Thoracic aorta (tissue), 2 donors: ENCODE results near the gene CTNNBIP1. TPM values are rescaled to one million over a fixed set of nuclear protein-coding genes. Genes with fewer than 3 reads are reported as not detected.
"Not testable (repeated sequence)": the region's sequence is repeated elsewhere in the genome, so short reads cannot be mapped to it uniquely, and the experiment has no call there.

Source experiments
- ATAC-seq: fragments of 150-250 bp; one replicate; pipeline ENCODE4 v1.8.0; 2017; ENCODE audit warnings: low read depth; ENCODE audit not compliant: insufficient number of reproducible peaks, low FRiP score
- DNase-seq: peaks from one replicate; pipeline ENCODE4 v3.0.0-alpha.2; 2020; ENCODE audit warnings: low spot score
- H3K27ac ChIP-seq, 2 donors: fragments of 200-600 bp; sonication (generic); 1 replicate in 1 of 2; 2 replicates in 1 of 2; pipeline ENCODE4 v1.5.1; 2016; ENCODE audit warnings: mild to moderate bottlenecking in 2 of 2, moderate library complexity in 2 of 2
- H3K27me3 ChIP-seq: fragments of 200-600 bp; sonication (generic); replicated peaks from 2 replicates; pipeline ENCODE4 v1.6.0; 2016; ENCODE audit warnings: mild to moderate bottlenecking; ENCODE audit not compliant: insufficient read depth
- H3K36me3 ChIP-seq: fragments of 200-600 bp; sonication (generic); one replicate; pipeline ENCODE4 v1.5.1; 2016
- H3K4me1 ChIP-seq, 2 donors: fragments of 200-600 bp; sonication (generic); 1 replicate in 1 of 2; 2 replicates in 1 of 2; pipeline versions ENCODE4 v1.5.1 to v1.6.0; 2016; ENCODE audit warnings: low read depth in 2 of 2, mild to moderate bottlenecking in 1 of 2; ENCODE audit not compliant: control insufficient read depth in 1 of 2
- H3K4me3 ChIP-seq: fragments of 200-600 bp; sonication (generic); 2 replicates; pipeline ENCODE4 v1.5.1; 2016; ENCODE audit warnings: mild to moderate bottlenecking
- H3K9me3 ChIP-seq: fragments of 200-600 bp; sonication (generic); 2 replicates; pipeline ENCODE4 v1.5.1; 2016
- total RNA-seq, 2 donors: library from RNA; depleted of rRNA; stranded (reverse); fragments of >200 nt; gene quantifications; one replicate each; pipeline versions ENCODE4 v1.1.0 to v1.2.3, GENCODE V29; 2016
- TF ChIP-seq, protein P1 (sequence below): fragments of 200-600 bp; sonication (generic); IDR thresholded peaks from one replicate; pipeline ENCODE4 v1.5.1; 2019; ENCODE audit warnings: antibody characterized with exemption

The CTNNBIP1 gene
- total RNA-seq, 2 donors from 2014 or later: 13.4 to 22.3 TPM

DNA sequence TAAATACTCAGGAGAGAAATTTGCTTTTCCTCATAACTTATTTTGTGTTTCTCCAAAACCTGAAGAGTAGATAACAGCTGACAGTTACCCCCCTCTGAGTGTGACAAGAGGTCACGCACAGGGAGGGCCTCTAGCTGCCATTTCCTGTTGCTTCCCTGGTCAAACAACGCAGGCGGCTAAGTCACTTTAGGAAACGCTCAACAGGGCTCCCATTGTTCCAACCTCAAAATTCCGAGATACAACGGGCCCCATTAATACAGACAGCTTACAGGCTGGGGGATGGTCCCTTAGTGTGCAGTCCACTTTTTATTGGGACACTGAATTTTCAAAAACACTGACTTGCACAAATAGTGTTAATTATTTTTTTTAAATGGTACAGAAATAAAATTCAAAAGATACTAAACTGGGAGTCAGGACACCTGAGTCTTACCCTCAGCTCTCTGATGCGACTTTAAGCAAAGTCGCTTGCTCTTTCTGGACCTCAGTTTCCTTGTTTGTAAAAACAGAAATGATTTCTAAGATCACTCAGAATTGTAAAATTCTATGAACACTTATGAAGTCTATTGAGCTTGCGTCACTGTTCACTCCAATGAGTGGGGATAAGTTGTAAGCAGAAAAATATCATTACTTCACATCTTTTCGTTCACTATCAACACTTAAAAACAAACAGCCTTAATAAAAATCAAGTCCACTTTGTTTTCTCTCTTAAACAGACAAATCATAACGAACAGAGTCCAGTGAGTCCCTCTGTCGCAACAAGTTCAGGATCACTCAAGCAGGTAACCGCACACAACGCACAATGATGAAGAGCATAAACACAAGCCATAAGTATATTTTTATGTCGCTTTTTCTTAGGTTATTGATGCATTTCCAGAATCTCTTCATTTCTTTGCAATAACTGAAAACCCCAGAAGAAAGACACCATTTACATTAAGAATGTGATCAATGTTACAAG is 19.6 kb upstream of the CTNNBIP1 start:
- H3K27ac ChIP-seq: no peak overlapping the region
- no peak for DNase-seq
- H3K36me3 ChIP-seq: peaks cover 19% of the 10 kb centered on the region
- no peaks in the 10 kb centered on the region for H3K27me3 ChIP-seq
- no peaks in the 10 kb centered on the region for H3K9me3 ChIP-seq
- no peak overlapping the region for H3K4me3 ChIP-seq
- TF ChIP-seq, protein P1, sequence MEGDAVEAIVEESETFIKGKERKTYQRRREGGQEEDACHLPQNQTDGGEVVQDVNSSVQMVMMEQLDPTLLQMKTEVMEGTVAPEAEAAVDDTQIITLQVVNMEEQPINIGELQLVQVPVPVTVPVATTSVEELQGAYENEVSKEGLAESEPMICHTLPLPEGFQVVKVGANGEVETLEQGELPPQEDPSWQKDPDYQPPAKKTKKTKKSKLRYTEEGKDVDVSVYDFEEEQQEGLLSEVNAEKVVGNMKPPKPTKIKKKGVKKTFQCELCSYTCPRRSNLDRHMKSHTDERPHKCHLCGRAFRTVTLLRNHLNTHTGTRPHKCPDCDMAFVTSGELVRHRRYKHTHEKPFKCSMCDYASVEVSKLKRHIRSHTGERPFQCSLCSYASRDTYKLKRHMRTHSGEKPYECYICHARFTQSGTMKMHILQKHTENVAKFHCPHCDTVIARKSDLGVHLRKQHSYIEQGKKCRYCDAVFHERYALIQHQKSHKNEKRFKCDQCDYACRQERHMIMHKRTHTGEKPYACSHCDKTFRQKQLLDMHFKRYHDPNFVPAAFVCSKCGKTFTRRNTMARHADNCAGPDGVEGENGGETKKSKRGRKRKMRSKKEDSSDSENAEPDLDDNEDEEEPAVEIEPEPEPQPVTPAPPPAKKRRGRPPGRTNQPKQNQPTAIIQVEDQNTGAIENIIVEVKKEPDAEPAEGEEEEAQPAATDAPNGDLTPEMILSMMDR: no peak
- ATAC-seq: no peak
- no peaks in the 10 kb centered on the region for H3K4me1 ChIP-seq

DNA sequence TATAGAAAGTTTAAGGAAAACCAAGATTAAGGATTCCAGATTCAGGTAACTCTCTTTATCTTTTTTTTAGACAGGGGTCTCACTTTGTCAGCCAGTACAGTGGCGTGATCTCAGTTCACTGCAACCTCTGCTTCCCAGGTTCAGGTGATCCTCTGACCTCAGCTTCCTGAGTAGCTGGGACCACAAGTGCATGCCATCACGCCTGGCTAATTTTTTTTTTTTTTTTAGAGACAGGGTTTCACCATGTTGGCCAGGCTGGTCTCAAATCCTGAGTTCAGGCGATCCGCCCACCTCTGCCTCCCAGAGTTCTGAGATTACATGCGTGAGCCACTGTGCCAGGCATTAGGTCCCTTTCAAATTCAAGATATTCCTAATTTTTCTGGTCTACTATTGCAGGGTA is 17.2 kb upstream of the CTNNBIP1 start:
- H3K4me1 ChIP-seq: no peaks in the 10 kb centered on the region
- DNase-seq (no peak), ATAC-seq (no peak)
- peaks cover 15% of the 10 kb centered on the region for H3K36me3 ChIP-seq
- TF ChIP-seq, protein P1: no peak
- H3K27me3 ChIP-seq: no peaks in the 10 kb centered on the region
- H3K4me3 ChIP-seq: no peak overlapping the region
- H3K27ac ChIP-seq: no peak overlapping the region
- H3K9me3 ChIP-seq: no peaks in the 10 kb centered on the region

DNA sequence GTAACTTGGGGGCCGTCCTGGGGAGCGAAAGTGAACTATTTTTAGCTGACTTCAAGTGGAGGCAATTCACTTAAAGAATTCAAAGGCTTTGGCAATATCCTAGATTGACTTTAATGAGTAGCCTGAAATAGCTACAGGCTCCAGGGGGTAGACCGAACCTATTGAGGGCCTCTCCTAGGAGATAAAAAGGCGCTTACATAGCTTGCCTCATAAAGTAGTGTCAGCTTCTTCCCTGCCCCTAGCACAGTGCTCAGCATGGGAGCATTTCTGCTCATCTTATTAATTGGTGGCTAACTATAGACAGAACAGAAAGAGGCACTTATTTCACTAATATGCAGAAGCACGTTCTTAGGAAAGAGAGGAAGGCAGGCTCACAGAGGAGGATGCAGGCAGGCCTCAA is 12.3 kb upstream of the CTNNBIP1 start:
- Histone ChIP-seq H3K4me3 (no peak overlapping the region), H3K27me3 (no peaks in the 10 kb centered on the region), H3K4me1 (no peaks in the 10 kb centered on the region), H3K9me3 (no peaks in the 10 kb centered on the region), H3K36me3 (no peaks in the 10 kb centered on the region), H3K27ac (no peak overlapping the region)
- ATAC-seq (no peak), DNase-seq (no peak)
- TF ChIP-seq, protein P1: no peak

DNA sequence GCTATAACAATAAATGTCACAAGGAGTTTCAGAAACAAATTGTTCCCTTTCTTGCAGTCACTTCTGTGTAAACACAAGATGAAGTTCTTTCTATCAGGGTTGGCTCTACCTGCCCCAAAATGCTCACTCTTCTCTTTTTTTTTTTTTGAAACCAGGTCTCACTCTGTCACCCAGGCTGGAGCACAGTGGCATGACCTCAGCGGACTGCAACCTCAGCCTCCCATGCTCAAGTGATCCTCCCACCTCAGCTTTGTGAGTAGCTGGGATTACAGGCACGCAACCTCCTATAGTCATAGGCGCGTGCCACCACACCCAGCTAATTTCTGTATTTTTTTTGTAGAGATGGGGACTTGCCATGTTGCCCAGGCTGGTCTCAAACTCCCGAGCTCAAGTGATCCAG is 10.5 kb upstream of the CTNNBIP1 start:
- DNase-seq: no peak
- no peak for ATAC-seq

DNA sequence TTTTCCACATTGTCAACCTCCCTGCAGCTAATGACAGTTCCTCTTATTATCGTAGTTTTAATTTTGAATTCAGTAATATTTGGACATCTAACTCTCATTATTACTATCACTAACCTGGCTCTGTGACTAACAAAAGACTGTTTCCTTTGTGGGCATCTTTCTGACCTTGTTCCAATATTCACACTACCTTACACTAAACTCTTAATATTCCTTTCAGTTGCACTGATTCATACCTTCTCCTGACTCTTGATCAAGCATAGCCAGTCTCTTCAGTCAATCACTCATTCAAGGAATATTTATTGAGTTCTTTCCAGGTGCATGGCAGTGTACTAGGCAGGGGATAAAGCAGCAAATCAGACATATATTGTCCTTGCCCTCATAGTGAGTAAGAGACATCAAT is 7.8 kb upstream of the CTNNBIP1 start:
- H3K4me3 ChIP-seq: no peak overlapping the region
- H3K4me1 ChIP-seq: no peaks in the 10 kb centered on the region
- no peak overlapping the region for H3K27ac ChIP-seq
- no peaks in the 10 kb centered on the region for H3K27me3 ChIP-seq
- DNase-seq (no peak), ATAC-seq (no peak)
- TF ChIP-seq, protein P1: no peak
- H3K36me3 ChIP-seq: no peaks in the 10 kb centered on the region
- no peaks in the 10 kb centered on the region for H3K9me3 ChIP-seq

More for the DNA sequence above, 10.5 kb upstream of the CTNNBIP1 start:
- Histone ChIP-seq H3K36me3 (no peaks in the 10 kb centered on the region), H3K4me1 (no peaks in the 10 kb centered on the region), H3K9me3 (no peaks in the 10 kb centered on the region), H3K27me3 (no peaks in the 10 kb centered on the region), H3K4me3 (no peak overlapping the region), H3K27ac (no peak overlapping the region)
- TF ChIP-seq, protein P1: no peak

DNA sequence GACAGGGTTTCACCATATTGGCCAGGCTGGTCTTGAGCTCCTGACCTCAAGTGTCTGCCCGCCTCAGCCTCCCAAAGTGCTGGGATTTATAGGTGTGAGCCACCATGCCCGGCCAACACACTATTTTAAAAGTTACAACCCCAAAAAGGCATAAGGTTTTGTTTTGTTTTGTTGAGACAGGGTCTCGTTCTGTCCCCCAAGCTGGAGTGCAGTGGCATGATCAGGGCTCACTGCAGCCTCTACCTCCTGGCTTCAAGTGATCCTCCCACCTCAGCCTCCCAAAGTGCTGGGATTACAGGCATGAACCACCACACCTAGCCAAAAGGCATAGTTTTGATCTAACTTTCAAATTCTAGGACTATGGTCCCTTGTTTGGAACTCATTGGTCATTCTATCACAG is 7.4 kb upstream of the CTNNBIP1 start:
- not testable (repeated sequence) for H3K27ac ChIP-seq, ATAC-seq, H3K36me3 ChIP-seq, H3K4me3 ChIP-seq, H3K9me3 ChIP-seq, H3K27me3 ChIP-seq, H3K4me1 ChIP-seq, DNase-seq
